Suppressor macrophage treated with lipopolysaccharide for 4 hours (primary cell): ENCODE results near the gene PARN.

Experiments used
- DNase-seq: peaks from one replicate; pipeline ENCODE4 v3.0.0-alpha.2; 2020

Gene PARN

DNA sequence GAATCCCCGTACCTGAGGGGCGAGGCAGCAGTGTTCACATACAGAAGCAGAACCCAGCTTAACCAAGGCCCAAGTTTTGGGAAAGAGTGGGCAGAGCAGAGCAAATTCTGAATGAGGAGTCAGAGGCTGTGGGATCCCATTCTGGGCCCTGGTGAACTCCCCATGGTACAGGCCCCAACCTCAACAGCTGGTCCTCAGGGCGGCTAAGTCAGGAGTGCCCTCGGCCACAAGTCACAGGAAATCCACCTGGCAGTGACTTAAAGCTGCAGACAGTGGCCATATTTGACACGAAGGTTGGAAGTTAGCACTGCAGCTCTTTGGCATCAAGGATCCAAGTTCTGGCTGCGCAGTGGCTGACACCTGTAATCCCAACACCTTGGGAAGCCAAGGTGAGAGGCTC is 237.1 kb downstream of the PARN start:
- no peak for DNase-seq

DNA sequence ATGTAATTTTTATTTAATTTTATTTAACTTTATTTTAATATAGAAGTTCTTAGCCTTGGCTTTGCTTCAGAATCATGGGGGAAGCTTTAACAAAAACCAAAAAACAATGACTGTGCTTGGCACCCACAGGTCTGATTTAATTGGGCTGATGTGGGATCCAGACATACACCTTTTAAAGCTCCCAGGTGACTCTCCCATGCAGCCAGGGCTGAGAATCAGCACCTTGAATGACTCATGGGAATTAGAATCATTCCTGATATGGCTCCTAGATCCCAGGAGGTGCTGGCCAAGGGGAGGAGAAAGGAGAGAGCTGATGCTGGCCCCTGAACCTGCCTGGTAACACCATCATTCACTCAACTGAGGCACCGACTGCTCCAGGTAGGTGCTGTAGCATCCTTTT is 240.7 kb downstream of the PARN start:
- no peak for DNase-seq

DNA sequence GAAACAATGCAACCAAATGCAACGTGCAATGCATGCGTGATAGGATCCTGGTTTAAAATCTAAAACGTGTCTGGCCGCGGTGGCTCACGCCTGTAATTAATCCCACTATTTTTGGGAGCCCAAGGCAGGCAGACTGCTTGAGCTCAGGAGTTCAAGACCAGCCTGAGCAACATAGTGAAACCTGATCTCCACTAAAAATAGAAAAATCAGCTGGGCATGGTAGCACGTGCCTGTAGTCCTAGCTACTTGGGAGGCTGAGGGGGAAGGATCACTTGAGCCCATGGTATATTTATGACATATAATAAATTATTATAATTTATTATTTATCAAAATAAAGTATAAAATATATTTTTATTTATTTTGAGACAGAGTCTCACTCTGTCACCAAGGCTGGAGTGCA is 241.8 kb downstream of the PARN start:
- no peak for DNase-seq

DNA sequence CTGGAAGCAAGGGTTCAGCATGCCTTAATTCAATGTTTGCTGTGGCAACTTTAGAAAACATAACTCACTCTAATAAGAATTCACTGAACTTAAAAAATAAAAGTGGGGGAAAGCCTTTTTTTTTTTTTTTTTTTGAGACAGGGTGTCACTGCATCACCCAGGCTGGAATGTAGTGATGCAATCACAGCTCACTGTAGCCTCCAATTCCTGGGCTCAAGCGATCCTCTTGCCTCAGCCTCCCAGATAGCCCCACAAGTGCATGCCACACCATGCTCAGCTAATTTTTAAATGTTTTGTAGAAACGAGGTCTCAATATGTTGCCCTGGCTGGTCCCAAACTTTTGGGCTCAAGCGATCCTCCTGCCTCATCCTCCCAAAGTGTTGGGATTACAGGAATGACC is 243.9 kb downstream of the PARN start:
- DNase-seq = no peak
